Endothelial cell of umbilical vein (primary cell): ENCODE data around the gene DCUN1D4. TPM values are rescaled to one million over a fixed set of nuclear protein-coding genes. Genes with fewer than 3 reads are reported as not detected.
"Not testable (repeated sequence)": the region's sequence is repeated elsewhere in the genome, so short reads cannot be mapped to it uniquely, and the experiment has no call there.

Source experiments
- BruUV-seq: library from RNA; stranded (reverse); fragments of 400-500 nt; replicated peaks from 2 replicates; lab custom pipeline; 2021; lab: Mats Ljungman, UMichigan
- CTCF ChIA-PET: fragments of 300-600, 350-600 bp; sonication (Branson Sonifier 250); formaldehyde crosslinking; loops from one replicate; lab custom pipeline; 2021; ENCODE audit warnings: antibody characterized with exemption, inconsistent platforms; lab: Charles Lee
- POLR2A ChIA-PET: fragments of 300-600, 350-600 bp; sonication (Branson Sonifier 250); formaldehyde crosslinking; loops from one replicate; lab custom pipeline; 2021; ENCODE audit warnings: antibody characterized with exemption, inconsistent platforms; lab: Charles Lee
- DNase-seq: peaks from one replicate; pipeline ENCODE4 v3.0.0-alpha.2; 2011; ENCODE audit warnings: low read depth, low spot score
- FAIRE-seq: peaks from 2 replicates; lab custom pipeline; 2011; peaks lifted over from hg19 to GRCh38; lab: Jason Lieb, UNC
- H2AFZ ChIP-seq: 2 replicates; pipeline ENCODE4 v1.6.0; 2012; ENCODE audit warnings: low read depth, low read length, control low read depth, inconsistent platforms
- H3K27ac ChIP-seq: 2 replicates; pipeline ENCODE4 v1.5.1; 2011; ENCODE audit warnings: low read depth, mild to moderate bottlenecking, control low read depth, low read length, moderate library complexity; ENCODE audit not compliant: insufficient read depth
- H3K27me3 ChIP-seq, 2 experiments: 2 replicates each; pipeline versions ENCODE4 v1.6.0 to v1.6.1; 2011; ENCODE audit warnings: low read length in 2 of 2, mixed read lengths in 1 of 2; ENCODE audit not compliant: control insufficient read depth in 2 of 2, insufficient read depth in 2 of 2
- H3K36me3 ChIP-seq, 2 experiments: 2 replicates in 1 of 2; 3 replicates in 1 of 2; pipeline ENCODE4 v1.5.1; 2011; ENCODE audit warnings: low read length in 2 of 2, mild to moderate bottlenecking in 1 of 2, moderate library complexity in 1 of 2; ENCODE audit not compliant: control insufficient read depth in 2 of 2, insufficient read depth in 2 of 2; ENCODE audit errors: extremely low read depth in 1 of 2
- H3K4me1 ChIP-seq: 3 replicates; pipeline ENCODE4 v1.5.1; 2011; ENCODE audit warnings: mild to moderate bottlenecking, low read length; ENCODE audit not compliant: control insufficient read depth, insufficient read depth; ENCODE audit errors: extremely low read depth
- H3K4me2 ChIP-seq: 2 replicates; pipeline ENCODE4 v1.6.1; 2011; ENCODE audit warnings: low read length, control low read depth, mixed read lengths; ENCODE audit not compliant: insufficient read depth
- H3K4me3 ChIP-seq, 3 experiments: fragments of 200-600 bp in 1 of 3; sonication (generic), shearing (Covaris generic) in 1 of 3; replicated peaks in 1 of 3; 2 replicates each; pipeline ENCODE4 v1.5.1; 2011 to 2016; ENCODE audit warnings: control low read depth in 3 of 3, low read length in 3 of 3, mild to moderate bottlenecking in 2 of 3, inconsistent platforms in 1 of 3, low read depth in 1 of 3, moderate library complexity in 1 of 3; ENCODE audit not compliant: insufficient read depth in 1 of 3
- H3K79me2 ChIP-seq: 2 replicates; pipeline ENCODE4 v1.6.0; 2012; ENCODE audit warnings: low read length, inconsistent platforms; ENCODE audit not compliant: control insufficient read depth, insufficient read depth
- H3K9ac ChIP-seq: replicated peaks from 2 replicates; pipeline ENCODE3; 2011; ENCODE audit warnings: low read length, control low read depth; ENCODE audit not compliant: insufficient read depth; ENCODE audit errors: extremely low read depth
- H3K9me1 ChIP-seq: replicated peaks from 3 replicates; pipeline ENCODE4 v1.6.0; 2011; ENCODE audit warnings: mild to moderate bottlenecking, low read length; ENCODE audit not compliant: control insufficient read depth, insufficient read depth; ENCODE audit errors: extremely low read depth
- H3K9me3 ChIP-seq: replicated peaks from 2 replicates; pipeline ENCODE4 v1.5.1; 2012; ENCODE audit warnings: low read length, inconsistent platforms; ENCODE audit not compliant: control insufficient read depth, insufficient read depth
- H4K20me1 ChIP-seq: replicated peaks from 2 replicates; pipeline ENCODE3; 2011; ENCODE audit warnings: mild to moderate bottlenecking, low read length; ENCODE audit not compliant: control insufficient read depth, insufficient read depth; ENCODE audit errors: extremely low read depth
- CTCF ChIP-seq, 2 donors: IDR thresholded peaks; 1 replicate in 1 of 2; 2 replicates in 1 of 2; pipeline ENCODE4 v1.5.1; 2011; ENCODE audit warnings: low read length in 2 of 2, mild to moderate bottlenecking in 2 of 2, moderate library complexity in 2 of 2, control low read depth in 1 of 2, inconsistent platforms in 1 of 2, low read depth in 1 of 2; ENCODE audit not compliant: insufficient read depth in 1 of 2; ENCODE audit errors: extremely low read depth in 1 of 2
- EZH2 ChIP-seq: IDR thresholded peaks from 2 replicates; pipeline ENCODE4 v1.6.1; 2012; ENCODE audit warnings: borderline replicate concordance, low read depth, mild to moderate bottlenecking, moderate library complexity, low read length, inconsistent platforms; ENCODE audit not compliant: severe bottlenecking
- FOS ChIP-seq: IDR thresholded peaks from 2 replicates; pipeline ENCODE4 v1.6.1; 2011; ENCODE audit warnings: mild to moderate bottlenecking, low read length, moderate library complexity, borderline replicate concordance; ENCODE audit not compliant: insufficient read depth
- GATA2 ChIP-seq: IDR thresholded peaks from 2 replicates; pipeline ENCODE4 v1.7.0; 2011; ENCODE audit warnings: low read depth, mild to moderate bottlenecking, moderate library complexity, mixed read lengths, low read length; ENCODE audit not compliant: insufficient read length, insufficient read depth
- JUN ChIP-seq: IDR thresholded peaks from 2 replicates; pipeline ENCODE4 v1.6.1; 2011; ENCODE audit warnings: borderline replicate concordance, low read depth; ENCODE audit not compliant: insufficient read length, insufficient read depth
- MAX ChIP-seq: IDR thresholded peaks from 2 replicates; pipeline ENCODE4 v1.6.1; 2011; ENCODE audit not compliant: insufficient read depth, insufficient read length
- MYC ChIP-seq: IDR thresholded peaks from one replicate; pipeline ENCODE4 v1.6.1; 2011; ENCODE audit warnings: mild to moderate bottlenecking, low read depth, low read length
- POLR2A ChIP-seq: IDR thresholded peaks from 2 replicates; pipeline ENCODE4 v1.6.1; 2012; ENCODE audit warnings: low read depth, mild to moderate bottlenecking, control low read depth, low read length
- POLR2AphosphoS5 ChIP-seq: IDR thresholded peaks from 2 replicates; pipeline ENCODE4 v1.6.1; 2012; ENCODE audit warnings: low read depth, mild to moderate bottlenecking, control low read depth, low read length, moderate library complexity; ENCODE audit not compliant: insufficient read depth
- dilution Hi-C: fragments of 300-500 bp; cut with MboI; formaldehyde crosslinking; loops from one replicate; pipeline ENCODE4 v1.15.0; 2019; ENCODE audit warnings: low sequenced_read_pairs; ENCODE audit not compliant: extremely low pct_ligation_motif_present
- intact Hi-C: fragments of 100-400 bp; cut with micrococcal nuclease; formaldehyde crosslinking; loops from one replicate; pipeline ENCODE4 v1.10.0; 2022
- polyA plus RNA-seq, 4 experiments: library from polyadenylated mRNA; depleted of rRNA in 3 of 4; stranded (reverse) in 3 of 4; unstranded in 1 of 4; fragments of >200 nt; gene quantifications; 2 replicates each; pipeline versions ENCODE4 v1.2.1 to v1.2.3, GENCODE V29; 2011 to 2012; ENCODE audit warnings: missing spikeins in 1 of 4
- total RNA-seq: library from RNA; stranded (reverse); gene quantifications from 2 replicates; pipeline ENCODE4 v1.2.3, GENCODE V29; 2021

DCUN1D4 gene
- total and polyA plus RNA-seq, 2 donors (not counting 3 experiments of a cell fraction or from before 2014, with no cell fraction given) = 24.8 to 50.6 TPM

- Histone ChIP-seq H4K20me1 (no peaks in the 10 kb centered on the region), H3K4me3 (no peak overlapping the region), H3K9me1 (no peaks in the 10 kb centered on the region), H3K4me1 (no peaks in the 10 kb centered on the region), H3K36me3 (no peaks in the 10 kb centered on the region), H3K4me2 (no peak overlapping the region), H3K79me2 (no peaks in the 10 kb centered on the region), H3K27ac (no peak overlapping the region), H3K9me3 (no peaks in the 10 kb centered on the region), H3K9ac (no peak overlapping the region), H2AFZ (no peak overlapping the region), H3K27me3 (peaks cover 0 to 7% of the 10 kb centered on the region in 2 experiments)
- TF ChIP-seq JUN = no peak
- TF ChIP-seq MYC = no peak
- no peak for TF ChIP-seq MAX
- no peak for TF ChIP-seq FOS
- no peak for TF ChIP-seq GATA2
- no peak for TF ChIP-seq POLR2A
- TF ChIP-seq CTCF (IDR thresholded peaks at IDR 0.05; ENCODE audit: extremely low read depth in 1 of 2, insufficient read depth in 1 of 2, low read depth in 1 of 2, low read length in 2 of 2) = no peak
- no peak for TF ChIP-seq POLR2AphosphoS5
- no peak for TF ChIP-seq EZH2
- no TSS peak for BruUV-seq
- dilution Hi-C loops = no loop called here
- CTCF ChIA-PET = no interaction called here
- no peak for FAIRE-seq
- intact Hi-C loops = no loop called here
- POLR2A ChIA-PET = no interaction called here
- DNase-seq = no peak
These were observed 89.7 kb downstream of the DCUN1D4 start for GRCh38 chr4:51932684-51933083.

GRCh38 chr4:51940460-51940859 is 97.5 kb downstream of the DCUN1D4 start:
- H3K36me3 ChIP-seq, FAIRE-seq, H2AFZ ChIP-seq, H3K4me1 ChIP-seq, H4K20me1 ChIP-seq, dilution Hi-C loops, intact Hi-C loops, CTCF ChIA-PET, H3K27ac ChIP-seq, POLR2A ChIA-PET, H3K9me1 ChIP-seq, DNase-seq, H3K9ac ChIP-seq, H3K9me3 ChIP-seq, H3K27me3 ChIP-seq, BruUV-seq, H3K4me2 ChIP-seq, H3K79me2 ChIP-seq, H3K4me3 ChIP-seq: not testable (repeated sequence)
